ENCODE results near the gene ZFHX3. TPM values are rescaled to one million over a fixed set of nuclear protein-coding genes. Genes with fewer than 3 reads are reported as not detected.
A peak's percentile ranks its signal among the peaks of the same experiment; 100 is the strongest.

ZFHX3 gene
- total and polyA plus RNA-seq, 10 of the 15 experiments (the other 5 are each of a cell fraction or from before 2014, with no cell fraction given), result 0.68 to 8.6 (median 2.0) TPM

DNA sequence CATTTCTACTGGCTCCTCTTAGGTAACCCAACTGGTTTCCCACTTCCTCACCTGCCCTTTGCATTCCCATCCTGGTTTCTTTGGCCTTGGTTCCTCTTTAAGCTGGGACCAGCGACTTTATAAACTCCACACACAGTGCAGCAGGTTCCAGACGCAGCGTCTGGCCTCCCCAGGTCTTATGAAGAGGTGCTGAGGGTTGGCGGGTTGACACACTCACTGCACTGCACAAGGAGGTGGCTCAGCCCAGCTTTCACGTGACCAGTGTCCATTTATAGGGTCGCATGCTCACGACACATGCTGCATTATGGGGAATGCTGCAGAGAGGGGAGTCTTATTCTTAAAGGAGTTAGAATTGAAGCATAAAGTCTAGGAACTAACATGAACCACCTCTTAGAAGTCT is 70.8 kb downstream of the ZFHX3 start:
- no peak for FAIRE-seq
- no peak for ATAC-seq
- in situ Hi-C loops (cut with MboI), result no loop called here
- SMC1A ChIA-PET (ENCODE audit: uncharacterized antibody, unreplicated experiment), result no interaction called here
- no peaks in the 10 kb centered on the region for H3K79me2 ChIP-seq (ENCODE audit: control insufficient read depth, insufficient read depth, low read length)
- no peak for DNase-seq (ENCODE audit: low read depth, low spot score)
- POLR2A ChIA-PET, result no interaction called here
- no peak overlapping the region for H3K4me3 ChIP-seq
- H4K20me1 ChIP-seq (ENCODE audit: control insufficient read depth, insufficient read depth), result no peaks in the 10 kb centered on the region; the same call in 1 of the 2 replicates
- intact Hi-C loops (cut with micrococcal nuclease; ENCODE audit: unreplicated experiment), result no loop called here
- H3K27me3 ChIP-seq (replicated peaks in 1 of 2; ENCODE audit: control insufficient read depth in 2 of 2, insufficient read depth in 2 of 2, low read length in 1 of 2), result no peaks in the 10 kb centered on the region
- RAD21 ChIA-PET (ENCODE audit: unreplicated experiment), result no interaction called here
- WGBS (ENCODE audit: insufficient coverage, insufficient replicate concordance, low lambda C conversion rate, missing lambda C conversion rate), result 82% methylated on average over 7 of the region's 7 CpGs
- TF ChIP-seq SMARCA5 (IDR thresholded peaks at IDR 0.05) (no peak), SPI1 (IDR thresholded peaks at IDR 0.05; ENCODE audit: borderline replicate concordance, insufficient read depth, low read depth, low read length) (peak; percentile 43; the same call in 1 of the 2 replicates), YY1 (IDR thresholded peaks at IDR 0.05; ENCODE audit: low read depth, low read length) (no peak)
- no peaks in the 10 kb centered on the region for H3K4me1 ChIP-seq (ENCODE audit: control insufficient read depth, insufficient read depth, low read length)
- CTCF ChIA-PET, result no interaction called here
- H3K27ac ChIP-seq (ENCODE audit: control insufficient read depth, insufficient read depth), result no peak overlapping the region
- no peak overlapping the region for H3K9ac ChIP-seq (ENCODE audit: control insufficient read depth, insufficient read depth, low read length)
- BruUV-seq (replicated peaks), result no TSS peak
- H3K9me3 ChIP-seq (replicated peaks; ENCODE audit: control insufficient read depth, insufficient read depth, low read length), result no peaks in the 10 kb centered on the region
- H3K4me2 ChIP-seq (ENCODE audit: control insufficient read depth, insufficient read depth), result no peak overlapping the region
- no peaks in the 10 kb centered on the region for H3K36me3 ChIP-seq (ENCODE audit: control insufficient read depth in 2 of 2, insufficient read depth in 2 of 2, low read length in 1 of 2)
- H2AFZ ChIP-seq (ENCODE audit: control insufficient read depth, low read depth, low read length), result no peak overlapping the region

DNA sequence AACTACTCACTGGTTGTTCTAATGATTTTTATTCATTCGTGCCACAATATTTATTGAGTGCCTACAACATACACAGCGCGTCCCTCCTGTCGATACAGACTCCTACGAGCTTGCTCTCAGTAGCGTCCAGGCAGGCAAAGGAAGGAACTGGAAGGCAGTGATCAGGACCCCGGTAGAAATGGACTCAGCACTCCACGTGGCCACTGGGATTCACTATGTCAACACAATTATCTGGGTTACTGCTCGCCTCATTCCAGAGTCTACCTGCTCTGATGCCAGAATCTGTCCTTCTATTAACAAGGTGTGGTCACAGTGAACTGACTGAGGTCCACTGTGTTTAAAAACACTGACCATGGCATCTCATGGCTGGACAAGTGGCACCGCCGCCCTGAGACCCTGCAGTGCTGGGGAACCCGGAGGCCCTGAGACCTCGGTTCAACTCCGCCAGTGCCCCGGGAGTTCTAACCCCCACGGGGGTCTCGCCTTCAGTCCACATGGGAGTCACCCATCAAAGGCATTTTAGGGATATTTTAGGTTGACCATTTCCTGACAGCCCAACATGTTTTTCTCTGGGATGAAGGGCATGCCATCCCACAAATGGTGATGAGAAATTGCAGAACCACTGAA is 71.4 kb downstream of the ZFHX3 start:
- TF ChIP-seq ZNF207 (IDR thresholded peaks at IDR 0.05; ENCODE audit: borderline replicate concordance) (no peak), KLF5 (IDR thresholded peaks at IDR 0.05; ENCODE audit: partially characterized antibody) (no peak), CBX5 (IDR thresholded peaks at IDR 0.05; ENCODE audit: low read depth) (no peak), MTA3 (IDR thresholded peaks at IDR 0.05; ENCODE audit: borderline replicate concordance, low read length) (no peak), IRF4 (IDR thresholded peaks at IDR 0.05; ENCODE audit: low read depth, low read length) (no peak), ATF7 (IDR thresholded peaks at IDR 0.05; ENCODE audit: low read depth) (no peak), CEBPB (IDR thresholded peaks at IDR 0.05; ENCODE audit: borderline replicate concordance in 1 of 2, low read depth in 2 of 2, low read length in 2 of 2) (no peak), SMARCA5 (IDR thresholded peaks at IDR 0.05) (no peak), BACH1 (IDR thresholded peaks at IDR 0.05; ENCODE audit: borderline replicate concordance) (no peak)
- Histone ChIP-seq H3K4me1 (ENCODE audit: control insufficient read depth, insufficient read depth, low read length) (no peaks in the 10 kb centered on the region), H2AFZ (ENCODE audit: control insufficient read depth, low read depth, low read length) (no peak overlapping the region), H3K27ac (ENCODE audit: control insufficient read depth, insufficient read depth) (no peak overlapping the region), H3K4me3 (no peak overlapping the region), H3K9me3 (replicated peaks; ENCODE audit: control insufficient read depth, insufficient read depth, low read length) (no peaks in the 10 kb centered on the region), H4K20me1 (ENCODE audit: control insufficient read depth, insufficient read depth) (no peaks in the 10 kb centered on the region; the same call in 1 of the 2 replicates), H3K79me2 (ENCODE audit: control insufficient read depth, insufficient read depth, low read length) (no peaks in the 10 kb centered on the region), H3K9ac (ENCODE audit: control insufficient read depth, insufficient read depth, low read length) (no peak overlapping the region), H3K36me3 (ENCODE audit: control insufficient read depth in 2 of 2, insufficient read depth in 2 of 2, low read length in 1 of 2) (no peaks in the 10 kb centered on the region), H3K27me3 (replicated peaks in 1 of 2; ENCODE audit: control insufficient read depth in 2 of 2, insufficient read depth in 2 of 2, low read length in 1 of 2) (no peaks in the 10 kb centered on the region), H3K4me2 (ENCODE audit: control insufficient read depth, insufficient read depth) (no peak overlapping the region)
- no peak for FAIRE-seq
- DNase-seq (ENCODE audit: low read depth, low spot score), result no peak
- in situ Hi-C loops (cut with MboI) (no loop called here), intact Hi-C loops (cut with micrococcal nuclease; ENCODE audit: unreplicated experiment) (no loop called here)
- no peak for ATAC-seq
- RAD21 ChIA-PET (ENCODE audit: unreplicated experiment), result no interaction called here
- SMC1A ChIA-PET (ENCODE audit: uncharacterized antibody, unreplicated experiment), result interaction anchor here (1.0 kb wide), 1 partner anchor 144 kb away, joined by 4 read pairs; no protein-coding TSS in a partner anchor
- CTCF ChIA-PET, result no interaction called here
- POLR2A ChIA-PET, result interaction anchor here (0.6 kb wide), 1 partner anchor 1642 kb away, joined by 3 read pairs; no protein-coding TSS in a partner anchor
- WGBS (ENCODE audit: insufficient coverage, insufficient replicate concordance, low lambda C conversion rate, missing lambda C conversion rate), result 84% methylated on average over 17 of the region's 17 CpGs
- BruUV-seq (replicated peaks), result no TSS peak
